LNCAP (cell line): Measurements from ENCODE around the gene SLC39A11.

Source experiments
- CTCF ChIP-seq: fragments of 450-650 bp; IDR thresholded peaks from 2 replicates; pipeline ENCODE4 v1.5.1; 2017; ENCODE audit warnings: mild to moderate bottlenecking

The SLC39A11 gene

GRCh38 chr17:73104450-73104849, 12.0 kb upstream of the SLC39A11 start:
- TF ChIP-seq CTCF, result no peak

DNA sequence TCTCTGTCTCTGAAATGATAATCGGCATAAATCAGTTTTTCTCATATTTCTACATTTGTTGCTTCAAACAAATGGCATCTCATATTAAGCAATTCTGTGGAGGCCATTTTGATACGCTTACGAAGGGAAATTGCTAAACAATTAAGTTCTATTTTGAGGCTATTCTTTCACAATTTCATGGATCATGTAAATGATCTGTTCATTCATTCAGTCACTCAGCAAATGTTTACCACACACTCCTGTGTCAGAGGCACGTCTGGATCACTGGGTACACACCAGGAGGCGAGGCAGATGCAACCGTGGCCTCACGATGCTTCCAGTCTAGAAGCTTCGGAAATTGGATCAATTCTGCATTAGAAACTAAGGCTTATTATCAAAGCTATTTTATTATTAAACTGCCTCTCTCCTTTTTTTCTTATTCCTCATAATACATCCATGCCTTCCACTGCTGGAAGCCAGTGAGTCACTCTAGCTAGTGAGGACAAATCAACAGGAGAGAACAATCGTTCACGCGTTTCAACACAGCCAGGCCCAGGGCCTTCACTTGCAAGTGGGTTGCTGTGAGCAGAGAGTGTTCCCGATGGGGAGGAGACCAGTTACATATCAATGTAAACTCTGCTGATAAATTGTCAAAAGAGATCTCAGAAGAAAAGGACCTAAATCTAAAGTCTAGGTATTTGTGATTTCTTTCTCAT, 11.3 kb upstream of the SLC39A11 start:
- no peak for TF ChIP-seq CTCF

DNA sequence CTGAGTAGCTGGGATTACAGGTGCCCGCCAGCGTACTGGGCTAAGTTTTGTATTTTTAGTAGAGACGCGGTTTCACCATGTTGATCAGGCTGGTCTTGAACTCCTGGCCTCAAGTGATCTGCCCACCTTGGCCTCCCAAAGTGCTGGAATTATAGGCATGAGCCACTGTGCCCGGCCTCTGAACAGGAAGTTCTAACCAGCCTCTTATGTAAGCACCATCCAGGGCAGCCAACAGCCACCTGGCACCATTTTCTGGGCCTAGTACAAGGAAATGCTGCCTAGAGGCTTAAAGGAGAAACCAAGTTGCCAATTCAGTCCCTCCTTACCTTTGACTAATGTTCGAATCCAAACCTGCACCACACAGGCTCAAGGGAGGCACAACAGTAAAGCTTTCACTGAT, 8.5 kb upstream of the SLC39A11 start:
- no peak for TF ChIP-seq CTCF

DNA sequence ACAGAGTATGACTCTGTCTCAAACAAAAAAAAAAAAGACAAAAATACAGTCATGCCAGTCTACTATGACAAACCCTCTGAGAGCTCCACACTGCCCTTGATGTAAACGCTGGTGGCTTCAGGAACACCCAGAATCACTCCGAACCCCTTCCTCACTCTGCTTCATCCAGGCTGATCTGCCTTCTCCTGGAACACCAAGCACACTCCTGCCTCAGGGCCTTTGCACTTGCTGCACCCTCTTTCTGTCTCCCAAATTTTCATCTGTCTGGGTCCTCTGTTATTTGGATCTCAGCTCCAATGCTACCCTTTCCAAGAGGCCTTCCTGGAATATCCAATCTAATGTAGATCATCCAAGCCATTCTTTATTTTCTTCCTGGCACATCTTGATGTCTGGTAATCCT, 7.9 kb upstream of the SLC39A11 start:
- TF ChIP-seq CTCF, result no peak

DNA sequence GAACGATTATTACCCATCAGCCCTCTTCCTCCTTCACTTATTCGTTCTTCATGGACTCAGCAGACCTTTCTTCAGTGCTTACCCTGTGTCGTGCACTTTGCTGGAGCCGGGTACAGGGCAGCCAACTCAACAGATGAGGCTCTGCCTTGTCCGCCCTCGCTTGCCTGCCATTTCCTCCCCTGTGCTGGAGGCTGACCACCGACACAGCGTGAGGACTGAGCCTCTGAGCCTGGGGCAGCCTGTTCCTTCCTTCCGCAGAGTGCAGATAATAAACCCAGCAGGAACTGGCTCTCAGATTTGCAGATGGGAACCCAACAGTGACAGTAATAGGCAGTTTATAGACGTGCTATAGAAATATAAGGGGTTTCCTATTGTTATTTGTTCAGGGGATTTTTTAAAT, 7.0 kb upstream of the SLC39A11 start:
- TF ChIP-seq CTCF, result no peak

DNA sequence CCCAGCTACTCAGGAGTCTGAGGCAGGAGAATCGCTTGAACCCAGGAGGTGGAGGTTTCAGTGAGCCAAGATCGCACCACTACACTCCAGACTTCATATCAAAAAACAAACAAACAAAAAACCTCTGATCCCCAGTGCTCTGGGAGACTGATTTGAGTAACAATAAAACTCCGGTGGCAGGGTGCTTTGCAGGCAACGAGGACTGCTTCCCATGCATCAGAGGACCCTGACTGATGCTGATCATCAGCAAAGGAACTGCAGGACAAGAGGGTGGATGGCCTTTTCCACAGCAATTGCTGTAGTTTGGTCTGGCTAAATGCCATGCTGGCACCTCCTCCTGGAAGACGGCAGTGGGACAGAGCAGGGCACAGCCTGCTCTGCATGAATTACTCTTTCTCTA, 6.4 kb upstream of the SLC39A11 start:
- TF ChIP-seq CTCF, result no peak

DNA sequence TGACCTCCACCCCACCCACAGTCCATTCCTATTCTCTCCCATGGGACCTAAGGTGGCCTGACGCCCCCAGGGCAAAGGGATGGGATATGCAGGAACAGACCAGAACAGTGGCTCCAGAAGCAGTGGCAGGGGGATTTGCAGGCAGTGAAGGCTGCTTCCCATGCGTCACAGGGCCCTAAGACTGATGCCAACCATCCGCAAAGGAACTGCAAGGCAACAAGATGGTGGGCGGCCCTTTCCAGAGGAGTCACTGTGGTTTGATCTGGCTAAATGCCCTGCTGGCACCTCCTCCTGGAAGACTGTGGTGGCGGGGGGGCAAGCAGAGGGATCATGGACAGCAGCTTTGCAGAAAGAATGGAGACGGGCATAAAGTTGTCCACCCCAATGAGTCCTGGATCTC, 4.4 kb upstream of the SLC39A11 start:
- no peak for TF ChIP-seq CTCF

GRCh38 chr17:73096211-73096610, 3.7 kb upstream of the SLC39A11 start:
- no peak for TF ChIP-seq CTCF
